GM21528 (cell line): ENCODE results near the gene VAT1L.
"Not testable (repeated sequence)": the region's sequence is repeated elsewhere in the genome, so short reads cannot be mapped to it uniquely, and the experiment has no call there.

ENCODE experiments used
- ATAC-seq: cut with Tn5 transposase; IDR thresholded peaks from one replicate; pipeline ENCODE4 v1.9.1; 2021; ENCODE audit warnings: mild to moderate bottlenecking, moderate library complexity; ENCODE audit not compliant: unreplicated experiment, low FRiP score

VAT1L gene

GRCh38 chr16:77946823-77947222 lies 158.5 kb downstream of the VAT1L start:
- no peak for ATAC-seq

GRCh38 chr16:77947590-77947989 lies 159.2 kb downstream of the VAT1L start:
- ATAC-seq, result not testable (repeated sequence)

- ATAC-seq, result no peak
Observed at GRCh38 chr16:77948835-77949234, 160.5 kb downstream of the VAT1L start.

GRCh38 chr16:77949445-77949844 lies 161.1 kb downstream of the VAT1L start:
- no peak for ATAC-seq

GRCh38 chr16:77951788-77952187 lies 163.4 kb downstream of the VAT1L start:
- ATAC-seq, result no peak

GRCh38 chr16:77955127-77955526 lies 166.8 kb downstream of the VAT1L start:
- no peak for ATAC-seq

GRCh38 chr16:77956231-77956630 lies 167.9 kb downstream of the VAT1L start:
- ATAC-seq, result no peak

GRCh38 chr16:77960766-77961165 lies 172.4 kb downstream of the VAT1L start:
- no peak for ATAC-seq

- no peak for ATAC-seq
Observed at GRCh38 chr16:77961814-77962213, 173.4 kb downstream of the VAT1L start.

GRCh38 chr16:77962689-77963088 lies 174.3 kb downstream of the VAT1L start:
- no peak for ATAC-seq

GRCh38 chr16:77963185-77964044 lies 175.1 kb downstream of the VAT1L start:
- peak; percentile 65 for ATAC-seq

GRCh38 chr16:77965346-77965745 lies 177.0 kb downstream of the VAT1L start:
- no peak for ATAC-seq

GRCh38 chr16:77967054-77967904 lies 178.9 kb downstream of the VAT1L start:
- no peak for ATAC-seq

- no peak for ATAC-seq
Observed at GRCh38 chr16:77969861-77970260, 181.5 kb downstream of the VAT1L start.

GRCh38 chr16:77970371-77970770 lies 182.0 kb downstream of the VAT1L start:
- no peak for ATAC-seq

GRCh38 chr16:77971306-77972061 lies 183.1 kb downstream of the VAT1L start:
- no peak for ATAC-seq

- no peak for ATAC-seq
Observed at GRCh38 chr16:77972062-77972392, 183.7 kb downstream of the VAT1L start.

- no peak for ATAC-seq
Observed at GRCh38 chr16:77974883-77975282, 186.5 kb downstream of the VAT1L start.

- no peak for ATAC-seq
Observed at GRCh38 chr16:77975942-77976341, 187.6 kb downstream of the VAT1L start.

GRCh38 chr16:77977339-77977738 lies 189.0 kb downstream of the VAT1L start:
- no peak for ATAC-seq

GRCh38 chr16:77985111-77985510 lies 196.7 kb downstream of the VAT1L start:
- ATAC-seq, result no peak
